HG03469 (cell line): ENCODE data around the gene STON1.
"Not testable (repeated sequence)": the region's sequence is repeated elsewhere in the genome, so short reads cannot be mapped to it uniquely, and the experiment has no call there.

Experiments used
- ATAC-seq: cut with Tn5 transposase; IDR thresholded peaks from one replicate; pipeline ENCODE4 v1.9.1; 2021; ENCODE audit warnings: mild to moderate bottlenecking, moderate library complexity, moderate number of reproducible peaks; ENCODE audit not compliant: unreplicated experiment

The STON1 gene

DNA sequence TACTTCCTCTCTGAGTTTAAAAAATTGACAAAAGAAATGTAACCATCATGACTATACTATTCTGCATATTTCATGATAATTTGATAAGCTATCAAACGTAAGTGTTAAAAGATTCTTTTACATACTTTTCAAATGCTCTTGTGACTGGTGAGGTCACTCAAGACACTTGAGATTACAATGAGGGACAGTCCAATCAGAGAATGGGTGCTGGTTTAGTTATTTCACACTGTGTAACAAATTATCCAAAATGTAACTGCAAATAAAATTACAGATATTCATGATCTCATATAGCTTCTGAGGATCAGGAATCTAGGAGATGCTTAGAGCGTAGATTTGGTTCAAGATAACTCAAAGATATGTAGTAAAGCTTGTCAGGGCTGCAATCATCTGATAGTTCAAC lies 83.3 kb downstream of the STON1 start:
- no peak for ATAC-seq

DNA sequence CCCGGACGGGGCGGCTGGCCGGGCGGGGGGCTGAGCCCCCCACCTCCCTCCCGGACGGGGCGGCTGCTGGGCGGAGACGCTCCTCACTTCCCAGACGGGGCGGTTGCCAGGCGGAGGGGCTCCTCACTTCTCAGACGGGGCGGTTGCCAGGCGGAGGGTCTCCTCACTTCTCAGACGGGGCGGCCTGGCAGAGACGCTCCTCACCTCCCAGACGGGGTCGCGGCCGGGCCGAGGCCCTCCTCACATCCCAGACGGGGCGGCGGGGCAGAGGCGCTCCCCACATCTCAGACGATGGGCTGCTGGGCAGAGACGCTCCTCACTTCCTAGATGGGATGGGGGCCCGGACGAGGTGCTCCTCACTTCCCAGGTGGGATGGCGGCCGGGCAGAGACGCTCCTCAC lies 84.6 kb downstream of the STON1 start:
- not testable (repeated sequence) for ATAC-seq

DNA sequence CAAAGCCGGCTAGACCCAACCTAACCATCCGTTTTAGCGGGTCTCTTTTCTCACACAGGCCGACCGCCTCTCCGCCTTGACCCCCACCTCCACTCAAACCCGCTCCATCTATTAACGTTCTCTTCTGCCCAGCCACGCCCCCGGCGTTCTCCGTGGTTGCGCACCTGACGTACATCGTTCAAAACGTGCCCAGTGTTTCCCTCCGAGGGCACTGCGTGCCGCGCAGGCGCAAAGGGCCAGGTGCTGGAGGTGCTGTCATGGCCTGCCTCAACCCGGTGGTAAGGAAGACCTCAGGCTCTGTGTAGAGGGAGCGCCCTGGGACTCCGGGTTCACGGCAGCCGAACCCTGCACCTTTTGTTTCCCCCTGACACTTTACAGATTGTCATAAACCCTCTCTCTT lies 87.7 kb downstream of the STON1 start, which contains the start of gene GTF2A1L:
TSS of gene GTF2A1L (plus strand) at position 239 of the 400 bp plus-strand sequence. CDS start at position 258, 19 bp downstream.
- no peak for ATAC-seq

DNA sequence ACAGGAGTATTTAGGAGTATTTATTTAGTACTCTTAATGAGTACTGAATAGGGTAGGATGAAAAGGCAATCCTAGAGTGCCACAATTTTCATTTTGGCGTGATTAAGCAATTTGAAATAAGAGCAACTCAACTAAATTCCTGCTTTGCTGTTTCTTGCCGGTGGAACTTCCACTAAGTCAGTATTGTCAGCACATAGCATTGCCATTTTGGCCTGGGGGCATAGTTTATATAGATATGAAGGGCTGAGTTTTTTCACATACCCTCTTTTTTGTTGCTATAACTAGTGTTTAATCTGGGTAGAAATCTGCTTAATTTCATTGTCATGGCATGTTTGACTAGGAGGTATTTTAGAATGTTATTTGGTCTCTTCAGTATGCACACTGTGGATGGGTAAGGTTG lies 89.6 kb downstream of the STON1 start:
- no peak for ATAC-seq

DNA sequence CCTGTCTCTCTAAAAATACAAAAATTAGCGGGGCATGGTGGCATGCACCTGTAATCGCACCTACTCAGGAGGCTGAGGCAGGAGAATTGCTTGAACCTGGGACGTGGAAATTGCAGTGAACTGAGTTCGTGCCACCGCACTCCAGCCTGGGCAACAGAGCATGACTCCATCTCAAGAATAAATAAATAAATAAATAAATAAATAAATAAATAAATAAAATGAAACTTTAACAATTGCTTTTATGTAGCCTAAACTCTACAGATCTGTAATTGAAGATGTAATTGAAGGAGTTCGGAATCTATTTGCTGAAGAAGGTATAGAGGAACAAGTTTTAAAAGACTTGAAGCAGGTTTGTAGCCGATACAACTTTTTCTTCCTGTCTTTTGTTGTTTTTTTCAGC lies 90.7 kb downstream of the STON1 start:
- ATAC-seq, result no peak

DNA sequence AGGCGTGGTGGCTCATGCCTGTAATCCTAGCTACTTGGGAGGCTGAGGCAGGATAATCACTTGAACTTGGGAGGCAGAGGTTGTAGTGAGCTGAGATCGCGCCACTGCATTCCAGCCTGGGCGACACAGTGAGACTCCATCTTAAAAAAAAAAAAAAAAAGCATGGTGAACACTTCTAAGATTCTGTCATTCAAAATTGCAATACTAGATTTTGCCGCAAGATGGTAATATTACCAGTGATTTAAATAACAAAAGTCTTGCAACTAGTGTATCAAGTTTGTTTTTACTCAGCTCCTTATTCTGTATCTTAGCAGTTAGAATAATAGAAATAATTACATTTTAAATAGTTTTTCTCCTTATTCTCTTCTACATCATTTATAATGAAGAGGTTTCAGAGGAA lies 92.7 kb downstream of the STON1 start:
- ATAC-seq, result not testable (repeated sequence)

DNA sequence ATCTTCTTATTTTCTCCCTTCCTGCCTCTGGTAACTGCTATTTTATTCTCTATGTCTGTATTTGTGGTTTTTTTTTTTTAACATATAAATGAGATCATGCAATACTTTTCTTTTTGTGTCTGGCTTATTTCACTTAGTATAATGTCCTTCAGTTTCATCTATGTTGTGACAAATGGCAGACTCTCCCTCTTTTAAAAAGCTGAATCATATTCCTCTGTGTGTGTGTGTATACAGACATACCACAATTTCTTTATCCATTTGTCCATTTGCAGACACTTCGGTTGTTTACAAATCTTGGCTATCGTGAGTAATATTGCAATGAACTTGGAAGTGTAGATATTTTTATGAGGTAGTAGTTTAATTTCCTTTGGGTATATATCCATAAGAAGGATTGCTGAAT lies 94.7 kb downstream of the STON1 start:
- no peak for ATAC-seq

DNA sequence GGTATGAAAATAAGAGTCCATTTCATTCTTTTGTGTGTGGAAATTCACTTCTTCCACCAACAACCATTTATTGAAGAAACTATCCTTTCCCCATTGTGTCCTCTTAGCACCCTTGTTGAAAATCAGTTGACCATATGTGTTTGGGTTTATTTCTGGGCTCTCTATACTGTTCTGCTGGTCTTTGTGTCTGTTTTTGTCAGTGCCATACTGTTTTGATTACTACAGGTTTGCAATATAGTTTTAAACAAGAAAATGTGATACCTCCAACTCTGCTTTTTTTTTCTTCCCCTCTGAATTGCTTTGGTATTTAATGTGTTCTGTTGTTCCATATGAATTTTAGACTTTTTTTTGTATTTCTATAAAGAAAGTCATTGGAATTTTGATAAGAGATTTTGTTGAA lies 96.1 kb downstream of the STON1 start:
- ATAC-seq, result no peak

DNA sequence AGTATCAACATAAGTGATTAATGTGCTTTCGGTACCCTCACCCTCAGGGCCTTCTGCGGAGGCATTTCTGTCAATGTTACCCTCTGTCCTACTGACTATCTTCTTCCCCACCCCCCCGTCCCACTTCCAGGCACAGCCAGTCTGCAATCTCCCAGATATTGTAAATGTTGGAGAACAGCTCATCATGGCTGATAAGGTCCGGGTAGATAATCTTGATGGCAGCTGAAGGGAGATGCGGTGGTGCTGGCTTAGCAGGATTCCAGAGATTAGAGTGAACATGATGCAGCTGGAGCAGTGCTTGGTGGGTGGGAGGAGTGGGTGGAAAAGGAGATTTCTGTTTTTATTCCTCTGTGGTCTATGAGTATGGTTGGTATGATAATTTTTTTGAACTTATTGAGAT lies 103.2 kb downstream of the STON1 start:
- no peak for ATAC-seq

DNA sequence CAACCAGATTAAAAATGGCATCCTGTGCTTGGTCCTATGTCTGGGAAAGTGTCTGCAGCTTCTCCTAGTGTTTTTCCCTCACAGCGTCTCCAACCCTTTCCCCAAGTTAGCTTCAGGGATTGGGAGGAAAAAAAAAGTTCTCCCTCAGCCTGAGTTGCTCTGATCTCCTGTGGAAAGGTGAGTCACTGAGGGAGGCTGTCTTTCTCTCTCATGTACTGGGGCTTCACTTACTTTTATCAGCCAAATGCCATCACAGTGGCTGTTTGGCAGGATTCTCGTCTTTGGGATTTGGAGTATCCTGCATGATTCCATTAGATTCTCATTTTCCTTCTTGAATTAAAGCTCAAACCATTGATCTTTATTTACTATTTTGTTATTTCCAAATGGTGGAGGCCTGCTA lies 105.8 kb downstream of the STON1 start:
- no peak for ATAC-seq

DNA sequence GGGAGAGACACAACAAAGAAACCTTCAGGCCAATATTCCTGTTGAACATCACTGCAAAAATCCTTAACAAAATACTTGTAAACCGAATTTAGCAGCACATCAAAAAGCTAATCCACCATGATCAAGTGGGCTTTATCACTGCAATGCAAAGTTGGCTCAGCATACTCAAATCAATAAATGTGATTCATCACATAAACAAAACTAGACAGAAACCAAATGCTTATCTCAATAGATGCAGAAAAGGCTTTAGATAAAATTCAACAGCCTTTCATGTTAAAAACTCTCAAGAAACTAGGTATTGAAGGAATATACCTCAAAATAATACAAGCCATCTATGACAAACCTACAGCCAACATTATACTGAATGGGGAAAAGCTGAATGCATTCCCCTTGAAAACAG lies 108.3 kb downstream of the STON1 start:
- ATAC-seq, result no peak
